Measurements from ENCODE around the gene MBNL1.
"Not testable (repeated sequence)": the region's sequence is repeated elsewhere in the genome, so short reads cannot be mapped to it uniquely, and the experiment has no call there.

Gene MBNL1

GRCh38 chr3:152435210-152435609 lies 166.5 kb downstream of the MBNL1 start:
- not testable (repeated sequence) for H2AK5ac ChIP-seq (ENCODE audit: low read depth, low read length); H3K9ac ChIP-seq (ENCODE audit: low read depth, low read length, poor library complexity); H3K4ac ChIP-seq (ENCODE audit: low read length); H3K79me1 ChIP-seq (ENCODE audit: low read depth, low read length); DNase-seq (ENCODE audit: low spot score); H3K4me3 ChIP-seq (ENCODE audit: low read length in 2 of 2); H3K23ac ChIP-seq (ENCODE audit: low read depth, low read length, poor library complexity); H2AFZ ChIP-seq (ENCODE audit: low read length); H3K4me2 ChIP-seq (ENCODE audit: insufficient read depth, low read length, poor library complexity, severe bottlenecking); H2BK15ac ChIP-seq (ENCODE audit: low read length); H4K91ac ChIP-seq (ENCODE audit: low read depth, low read length, poor library complexity); H3K14ac ChIP-seq (ENCODE audit: low read length); H2BK120ac ChIP-seq (ENCODE audit: low read depth, low read length); H2BK5ac ChIP-seq (ENCODE audit: low read length); H2BK12ac ChIP-seq (ENCODE audit: low read length); H4K8ac ChIP-seq (ENCODE audit: low read depth, low read length); H3K27me3 ChIP-seq (ENCODE audit: control insufficient read depth in 3 of 3, insufficient read depth in 3 of 3, low read depth in 1 of 3, low read length in 3 of 3); H3K18ac ChIP-seq (ENCODE audit: low read length); H3K27ac ChIP-seq (replicated peaks; ENCODE audit: low read length); H3K4me1 ChIP-seq (ENCODE audit: control insufficient read depth in 2 of 2, insufficient read depth in 1 of 2, low read depth in 1 of 2, low read length in 2 of 2)
- Histone ChIP-seq H3K36me3 (replicated peaks in 1 of 2; ENCODE audit: control insufficient read depth in 2 of 2, insufficient read depth in 2 of 2, low read length in 2 of 2) (peaks cover 0 to 17% of the 10 kb centered on the region in 2 donors), H3K9me3 (replicated peaks in 1 of 2; ENCODE audit: control insufficient read depth in 2 of 2, insufficient read depth in 1 of 2, low read depth in 1 of 2, low read length in 2 of 2) (peaks cover 0 to 11% of the 10 kb centered on the region in 2 donors)

GRCh38 chr3:152436707-152437590 lies 168.2 kb downstream of the MBNL1 start:
- no peak overlapping the region for H3K23ac ChIP-seq (ENCODE audit: low read depth, low read length, poor library complexity)
- H2AK5ac ChIP-seq (ENCODE audit: low read depth, low read length) = no peak overlapping the region
- H2BK12ac ChIP-seq (ENCODE audit: low read length) = no peak overlapping the region
- no CpG with 5 or more reads among the region's 7 CpGs for WGBS, 2 donors (ENCODE audit: extremely low coverage in 2 of 2, insufficient read length in 2 of 2, insufficient replicate concordance in 1 of 2)
- no peak for DNase-seq (ENCODE audit: low spot score)
- H4K8ac ChIP-seq (ENCODE audit: low read depth, low read length) = no peak overlapping the region
- H3K9me3 ChIP-seq (replicated peaks in 1 of 2; ENCODE audit: control insufficient read depth in 2 of 2, insufficient read depth in 1 of 2, low read depth in 1 of 2, low read length in 2 of 2) = peaks cover 0 to 11% of the 10 kb centered on the region in 2 donors
- no peaks in the 10 kb centered on the region for H3K27me3 ChIP-seq (ENCODE audit: control insufficient read depth in 3 of 3, insufficient read depth in 3 of 3, low read depth in 1 of 3, low read length in 3 of 3)
- H3K79me1 ChIP-seq (ENCODE audit: low read depth, low read length) = no peaks in the 10 kb centered on the region
- no peak overlapping the region for H3K4ac ChIP-seq (ENCODE audit: low read length)
- no peak overlapping the region for H2BK15ac ChIP-seq (ENCODE audit: low read length)
- peaks cover 0 to 17% of the 10 kb centered on the region in 2 donors for H3K36me3 ChIP-seq (replicated peaks in 1 of 2; ENCODE audit: control insufficient read depth in 2 of 2, insufficient read depth in 2 of 2, low read length in 2 of 2)
- H2BK120ac ChIP-seq (ENCODE audit: low read depth, low read length) = no peak overlapping the region
- no peak overlapping the region for H4K91ac ChIP-seq (ENCODE audit: low read depth, low read length, poor library complexity)
- H2AFZ ChIP-seq (ENCODE audit: low read length) = no peak overlapping the region
- H3K4me3 ChIP-seq (ENCODE audit: low read length in 2 of 2) = no peak overlapping the region
- no peaks in the 10 kb centered on the region for H3K4me1 ChIP-seq (ENCODE audit: control insufficient read depth in 2 of 2, insufficient read depth in 1 of 2, low read depth in 1 of 2, low read length in 2 of 2)
- no peak overlapping the region for H3K14ac ChIP-seq (ENCODE audit: low read length)
- H3K18ac ChIP-seq (ENCODE audit: low read length) = no peak overlapping the region
- H3K9ac ChIP-seq (ENCODE audit: low read depth, low read length, poor library complexity) = no peak overlapping the region
- H3K27ac ChIP-seq (replicated peaks; ENCODE audit: low read length) = no peak overlapping the region
- H3K4me2 ChIP-seq (ENCODE audit: insufficient read depth, low read length, poor library complexity, severe bottlenecking) = no peak overlapping the region
- no peak overlapping the region for H2BK5ac ChIP-seq (ENCODE audit: low read length)

GRCh38 chr3:152438181-152438580 lies 169.5 kb downstream of the MBNL1 start:
- no peak overlapping the region for H2BK5ac ChIP-seq (ENCODE audit: low read length)
- no peak overlapping the region for H4K91ac ChIP-seq (ENCODE audit: low read depth, low read length, poor library complexity)
- H3K9ac ChIP-seq (ENCODE audit: low read depth, low read length, poor library complexity) = no peak overlapping the region
- peaks cover 0 to 10% of the 10 kb centered on the region in 2 donors for H3K36me3 ChIP-seq (replicated peaks in 1 of 2; ENCODE audit: control insufficient read depth in 2 of 2, insufficient read depth in 2 of 2, low read length in 2 of 2)
- H2BK120ac ChIP-seq (ENCODE audit: low read depth, low read length) = no peak overlapping the region
- H3K18ac ChIP-seq (ENCODE audit: low read length) = no peak overlapping the region
- DNase-seq (ENCODE audit: low spot score) = no peak
- no peaks in the 10 kb centered on the region for H3K27me3 ChIP-seq (ENCODE audit: control insufficient read depth in 3 of 3, insufficient read depth in 3 of 3, low read depth in 1 of 3, low read length in 3 of 3)
- no peak overlapping the region for H3K14ac ChIP-seq (ENCODE audit: low read length)
- WGBS, 2 donors (ENCODE audit: extremely low coverage in 2 of 2, insufficient read length in 2 of 2, insufficient replicate concordance in 1 of 2) = no CpG with 5 or more reads among the region's 1 CpG
- H2AFZ ChIP-seq (ENCODE audit: low read length) = no peak overlapping the region
- no peak overlapping the region for H3K27ac ChIP-seq (replicated peaks; ENCODE audit: low read length)
- no peak overlapping the region for H2BK12ac ChIP-seq (ENCODE audit: low read length)
- H4K8ac ChIP-seq (ENCODE audit: low read depth, low read length) = no peak overlapping the region
- H3K9me3 ChIP-seq (replicated peaks in 1 of 2; ENCODE audit: control insufficient read depth in 2 of 2, insufficient read depth in 1 of 2, low read depth in 1 of 2, low read length in 2 of 2) = peaks cover 0 to 11% of the 10 kb centered on the region in 2 donors
- H2AK5ac ChIP-seq (ENCODE audit: low read depth, low read length) = no peak overlapping the region
- no peak overlapping the region for H3K4ac ChIP-seq (ENCODE audit: low read length)
- H3K79me1 ChIP-seq (ENCODE audit: low read depth, low read length) = no peaks in the 10 kb centered on the region
- no peak overlapping the region for H3K23ac ChIP-seq (ENCODE audit: low read depth, low read length, poor library complexity)
- H3K4me1 ChIP-seq (ENCODE audit: control insufficient read depth in 2 of 2, insufficient read depth in 1 of 2, low read depth in 1 of 2, low read length in 2 of 2) = no peaks in the 10 kb centered on the region
- H2BK15ac ChIP-seq (ENCODE audit: low read length) = no peak overlapping the region
- H3K4me3 ChIP-seq (ENCODE audit: low read length in 2 of 2) = no peak overlapping the region
- no peak overlapping the region for H3K4me2 ChIP-seq (ENCODE audit: insufficient read depth, low read length, poor library complexity, severe bottlenecking)

GRCh38 chr3:152438706-152439105 lies 170.0 kb downstream of the MBNL1 start:
- Histone ChIP-seq H2BK12ac (ENCODE audit: low read length) (no peak overlapping the region), H3K4me2 (ENCODE audit: insufficient read depth, low read length, poor library complexity, severe bottlenecking) (no peak overlapping the region), H3K4ac (ENCODE audit: low read length) (no peak overlapping the region), H3K27me3 (ENCODE audit: control insufficient read depth in 3 of 3, insufficient read depth in 3 of 3, low read depth in 1 of 3, low read length in 3 of 3) (no peaks in the 10 kb centered on the region), H4K8ac (ENCODE audit: low read depth, low read length) (no peak overlapping the region), H2AFZ (ENCODE audit: low read length) (no peak overlapping the region), H3K79me1 (ENCODE audit: low read depth, low read length) (no peaks in the 10 kb centered on the region), H4K91ac (ENCODE audit: low read depth, low read length, poor library complexity) (no peak overlapping the region), H3K23ac (ENCODE audit: low read depth, low read length, poor library complexity) (no peak overlapping the region), H3K27ac (replicated peaks; ENCODE audit: low read length) (no peak overlapping the region), H2BK120ac (ENCODE audit: low read depth, low read length) (no peak overlapping the region), H3K18ac (ENCODE audit: low read length) (no peak overlapping the region), H3K9ac (ENCODE audit: low read depth, low read length, poor library complexity) (no peak overlapping the region), H3K9me3 (replicated peaks in 1 of 2; ENCODE audit: control insufficient read depth in 2 of 2, insufficient read depth in 1 of 2, low read depth in 1 of 2, low read length in 2 of 2) (peaks cover 0 to 10% of the 10 kb centered on the region in 2 donors), H3K14ac (ENCODE audit: low read length) (no peak overlapping the region), H2BK5ac (ENCODE audit: low read length) (no peak overlapping the region), H2AK5ac (ENCODE audit: low read depth, low read length) (no peak overlapping the region), H3K4me1 (ENCODE audit: control insufficient read depth in 2 of 2, insufficient read depth in 1 of 2, low read depth in 1 of 2, low read length in 2 of 2) (no peaks in the 10 kb centered on the region), H3K36me3 (replicated peaks in 1 of 2; ENCODE audit: control insufficient read depth in 2 of 2, insufficient read depth in 2 of 2, low read length in 2 of 2) (peaks cover 0 to 9% of the 10 kb centered on the region in 2 donors), H2BK15ac (ENCODE audit: low read length) (no peak overlapping the region), H3K4me3 (ENCODE audit: low read length in 2 of 2) (no peak overlapping the region)
- DNase-seq (ENCODE audit: low spot score) = no peak
- WGBS, 2 donors (ENCODE audit: extremely low coverage in 2 of 2, insufficient read length in 2 of 2, insufficient replicate concordance in 1 of 2) = no CpG with 5 or more reads among the region's 6 CpGs

All from neuronal stem cell (in vitro differentiated cells).